Aorta (tissue), 5 donors: ENCODE results near the gene TBC1D22A. TPM values are rescaled to one million over a fixed set of nuclear protein-coding genes. Genes with fewer than 3 reads are reported as not detected.

Experiments
- ATAC-seq: fragments of 200-7000 bp; cut with Tn5 transposase; one replicate; pipeline ENCODE4 v1.9.1; 2022; ENCODE audit warnings: moderate library complexity; ENCODE audit not compliant: low FRiP score
- DNase-seq, 2 donors: peaks; one replicate each; pipeline ENCODE4 v3.0.0-alpha.2; 2020
- H3K27ac ChIP-seq, 2 donors: one replicate each; pipeline ENCODE4 v1.5.1; 2013; ENCODE audit warnings: low read length in 2 of 2, mild to moderate bottlenecking in 2 of 2, moderate library complexity in 2 of 2, control low read depth in 1 of 2, inconsistent platforms in 1 of 2, low read depth in 1 of 2
- H3K27me3 ChIP-seq, 2 donors: one replicate each; pipeline ENCODE4 v1.6.1; 2013; ENCODE audit warnings: control low read depth in 1 of 2, low read length in 1 of 2, mild to moderate bottlenecking in 1 of 2, moderate library complexity in 1 of 2; ENCODE audit not compliant: insufficient read depth in 2 of 2, control insufficient read depth in 1 of 2
- H3K36me3 ChIP-seq, 2 donors: one replicate each; pipeline ENCODE4 v1.6.1; 2013; ENCODE audit warnings: control low read depth in 1 of 2, low read length in 1 of 2, mild to moderate bottlenecking in 1 of 2; ENCODE audit not compliant: insufficient read depth in 2 of 2, control insufficient read depth in 1 of 2
- H3K4me1 ChIP-seq, 2 donors: one replicate each; pipeline ENCODE4 v1.6.1; 2013; ENCODE audit warnings: low read length in 2 of 2, control low read depth in 1 of 2, mild to moderate bottlenecking in 1 of 2, moderate library complexity in 1 of 2; ENCODE audit not compliant: insufficient read depth in 2 of 2, control insufficient read depth in 1 of 2
- H3K4me3 ChIP-seq, 2 donors: one replicate each; pipeline ENCODE4 v1.5.1; 2013; ENCODE audit warnings: low read length in 2 of 2, control low read depth in 1 of 2, mild to moderate bottlenecking in 1 of 2
- H3K9me3 ChIP-seq: one replicate; pipeline ENCODE4 v1.6.1; 2013; ENCODE audit warnings: mild to moderate bottlenecking, low read length; ENCODE audit not compliant: control insufficient read depth
- WGBS, 2 donors: extraction: QIAGEN DNeasy Blood & Tissue Kit; methylation state at CpG; one replicate each; pipeline ENCODE4 v1.1.7; 2013; 5-methylcytosine and 5-hydroxymethylcytosine counted together
- intact Hi-C, 2 donors: fragments of 100-400 bp; cut with DNase I; formaldehyde crosslinking; loops; one replicate each; pipeline versions ENCODE4 v1.14.2 to v1.15.0; 2022
- polyA plus RNA-seq, 2 donors: library from polyadenylated mRNA; stranded (reverse); fragments of 200-250 nt; gene quantifications; one replicate each; pipeline ENCODE4 v1.2.3, GENCODE V29; 2013
- total RNA-seq, 2 donors: library from RNA; stranded (reverse); fragmentation: NEBNext Ultra II Directional; extraction: Animal tissue kit (Norgen Biotek cat#: 25700); gene quantifications; one replicate each; pipeline ENCODE4 v1.2.1, GENCODE V29; 2021
- donor health status: healthy with polysubstance abuse.
- donor health status: Bipolar disorder and iron deficiency.
- donor health status: DM: no; HTN: no; CAD: no.
- donor health status: DM: no; HTN: no; CAD: no.
- donor health status: DM: yes; HTN: yes; CAD: no.

Gene TBC1D22A
- total and polyA plus RNA-seq, 4 donors, result 10.8 to 37.1 (median 17.9) TPM

DNA sequence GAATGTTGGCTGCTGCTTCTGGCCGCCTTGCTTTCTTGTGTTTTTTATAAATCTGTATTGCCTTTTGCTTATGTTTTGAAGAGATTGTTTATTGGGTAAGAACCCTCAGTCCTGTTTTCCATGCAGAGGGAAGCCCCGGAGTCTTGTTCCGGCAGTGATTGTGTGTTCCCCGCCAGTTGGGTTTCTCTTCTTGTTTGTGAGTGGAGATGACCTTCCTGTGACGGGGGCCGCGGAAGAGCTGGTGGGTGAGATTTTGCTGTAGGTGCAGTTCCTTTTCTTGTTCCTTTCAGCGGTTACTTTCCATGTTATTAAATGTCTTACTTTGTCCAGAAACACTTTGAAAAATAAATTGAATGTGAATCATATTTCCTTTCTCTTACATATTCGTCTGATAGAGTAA lies 8.3 kb downstream of the TBC1D22A start:
- intact Hi-C loops, result no loop called here
- 83 to 85% methylated on average over 9 of the region's 9 CpGs for WGBS, 2 donors

GRCh38 chr22:46773076-46773475 lies 10.6 kb downstream of the TBC1D22A start:
- no peak for ATAC-seq

More for the DNA sequence above, 8.3 kb downstream of the TBC1D22A start:
- peak; percentile 62 to 80 for DNase-seq
- Histone ChIP-seq H3K4me3 (no peak overlapping the region), H3K27ac (no peak overlapping the region), H3K9me3 (no peaks in the 10 kb centered on the region), H3K27me3 (no peaks in the 10 kb centered on the region), H3K36me3 (no peaks in the 10 kb centered on the region), H3K4me1 (no peaks in the 10 kb centered on the region)
- no peak for ATAC-seq

GRCh38 chr22:46774253-46774979 lies 12.0 kb downstream of the TBC1D22A start:
- no peaks in the 10 kb centered on the region for H3K9me3 ChIP-seq
- H3K36me3 ChIP-seq, result no peaks in the 10 kb centered on the region
- intact Hi-C loops, result no loop called here
- no peak overlapping the region for H3K27ac ChIP-seq
- DNase-seq (peak; percentile 64 to 77), ATAC-seq (no peak)
- no peaks in the 10 kb centered on the region for H3K4me1 ChIP-seq
- H3K27me3 ChIP-seq, result no peaks in the 10 kb centered on the region
- H3K4me3 ChIP-seq, result no peak overlapping the region
- WGBS, 2 donors, result 91 to 92% methylated on average over 24 of the region's 24 CpGs

More at GRCh38 chr22:46773076-46773475, 10.6 kb downstream of the TBC1D22A start:
- Histone ChIP-seq H3K4me1 (no peaks in the 10 kb centered on the region), H3K36me3 (no peaks in the 10 kb centered on the region), H3K27ac (no peak overlapping the region), H3K4me3 (no peak overlapping the region), H3K27me3 (no peaks in the 10 kb centered on the region), H3K9me3 (no peaks in the 10 kb centered on the region)
- peak in 1 of 2 donors; percentile 55 for DNase-seq
- WGBS, 2 donors, result 91 to 93% methylated on average over 10 of the region's 10 CpGs
- intact Hi-C loops, result no loop called here

DNA sequence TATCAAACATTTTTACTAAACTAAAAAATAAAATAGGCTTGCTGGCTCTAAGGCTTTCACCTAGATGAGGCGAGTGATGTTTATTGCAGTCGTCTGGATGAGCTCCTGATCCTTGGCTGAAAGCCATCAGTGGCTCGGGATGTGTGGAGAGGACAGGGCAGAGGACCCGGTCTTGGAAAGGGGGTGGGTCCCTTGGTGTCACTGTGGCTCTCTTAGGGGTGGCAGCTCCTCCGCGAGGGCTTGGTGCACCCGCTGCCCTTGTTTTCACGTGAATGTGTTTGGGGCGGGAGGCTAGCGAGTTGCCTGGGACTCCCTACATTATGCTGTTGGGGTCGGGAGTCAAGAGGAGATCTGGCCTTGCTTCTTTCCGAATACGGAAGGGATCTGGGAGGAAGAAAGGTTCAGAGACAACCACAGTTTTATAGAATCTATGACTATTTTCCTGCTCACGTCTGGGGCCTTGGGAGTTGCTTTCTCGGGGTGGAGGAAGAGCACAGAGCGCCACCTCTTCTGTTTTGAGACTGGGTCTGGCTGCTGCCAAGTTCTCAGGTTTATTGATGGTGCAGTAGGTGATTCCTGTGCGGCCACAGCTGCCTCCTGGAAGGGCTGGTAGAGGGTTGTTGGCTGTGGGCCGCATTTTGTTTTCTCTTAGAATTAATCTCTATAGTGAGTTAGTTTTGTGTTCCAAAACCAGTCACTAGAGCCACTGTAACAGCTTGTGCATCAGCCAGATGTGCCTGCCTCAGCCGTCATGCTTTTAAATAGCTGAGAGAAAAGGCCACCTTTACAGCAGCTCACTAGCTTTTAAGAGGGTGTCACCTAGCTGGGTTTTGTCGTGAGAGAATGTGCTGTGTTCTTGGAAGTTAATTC lies 12.8 kb downstream of the TBC1D22A start:
- no peaks in the 10 kb centered on the region for H3K36me3 ChIP-seq
- peak in 1 of 2 donors; percentile 63 for DNase-seq
- no peaks in the 10 kb centered on the region for H3K27me3 ChIP-seq
- H3K4me3 ChIP-seq, result no peak overlapping the region
- ATAC-seq, result no peak
- WGBS, 2 donors, result 87 to 89% methylated on average over 20 of the region's 20 CpGs
- H3K4me1 ChIP-seq, result no peaks in the 10 kb centered on the region
- no peaks in the 10 kb centered on the region for H3K9me3 ChIP-seq
- intact Hi-C loops, result no loop called here
- H3K27ac ChIP-seq, result no peak overlapping the region

GRCh38 chr22:46775850-46776826 lies 13.7 kb downstream of the TBC1D22A start:
- peak in 1 of 2 donors; percentile 62 for DNase-seq
- H3K4me3 ChIP-seq, result no peak overlapping the region
- no peak overlapping the region for H3K27ac ChIP-seq
- H3K36me3 ChIP-seq, result no peaks in the 10 kb centered on the region
- H3K27me3 ChIP-seq, result no peaks in the 10 kb centered on the region
- intact Hi-C loops, result no loop called here
- no peaks in the 10 kb centered on the region for H3K9me3 ChIP-seq
- WGBS, 2 donors, result 88 to 92% methylated on average over 22 of the region's 22 CpGs
- no peaks in the 10 kb centered on the region for H3K4me1 ChIP-seq
- no peak for ATAC-seq

- DNase-seq, result peak in 1 of 2 donors; percentile 47
- intact Hi-C loops, result no loop called here
- no peaks in the 10 kb centered on the region for H3K4me1 ChIP-seq
- ATAC-seq, result no peak
- H3K36me3 ChIP-seq, result no peaks in the 10 kb centered on the region
- H3K9me3 ChIP-seq, result no peaks in the 10 kb centered on the region
- H3K4me3 ChIP-seq, result no peak overlapping the region
- no peak overlapping the region for H3K27ac ChIP-seq
- no peaks in the 10 kb centered on the region for H3K27me3 ChIP-seq
- 69 to 74% methylated on average over 18 of the region's 18 CpGs for WGBS, 2 donors
Measured at GRCh38 chr22:46776876-46777608, 14.6 kb downstream of the TBC1D22A start.

DNA sequence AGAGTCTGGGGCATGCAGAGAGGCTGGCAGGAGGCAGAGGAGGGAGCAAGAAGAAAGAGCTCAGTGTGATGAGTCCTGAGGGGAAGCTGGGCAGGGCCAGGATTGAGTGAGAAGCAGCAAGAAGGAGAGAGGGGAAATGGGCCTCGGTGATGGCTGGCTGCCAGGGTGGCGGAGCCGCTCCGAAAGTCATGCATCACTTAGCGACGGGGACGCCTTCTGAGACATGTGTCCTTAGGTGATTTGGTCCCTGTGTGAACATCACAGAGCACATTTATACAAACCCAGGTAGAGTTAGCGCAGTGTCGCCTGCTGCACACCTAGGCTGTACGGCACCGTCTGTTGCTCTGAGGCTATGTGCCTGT lies 15.1 kb downstream of the TBC1D22A start:
- WGBS, 2 donors, result 52 to 67% methylated on average over 11 of the region's 11 CpGs
- DNase-seq (peak; percentile 76 to 78), ATAC-seq (no peak)
- Histone ChIP-seq H3K36me3 (no peaks in the 10 kb centered on the region), H3K27me3 (no peaks in the 10 kb centered on the region), H3K4me3 (no peak overlapping the region), H3K9me3 (no peaks in the 10 kb centered on the region), H3K27ac (no peak overlapping the region), H3K4me1 (no peaks in the 10 kb centered on the region)
- intact Hi-C loops, result no loop called here

- intact Hi-C loops, result no loop called here
- no peaks in the 10 kb centered on the region for H3K36me3 ChIP-seq
- H3K27ac ChIP-seq, result no peak overlapping the region
- H3K27me3 ChIP-seq, result no peaks in the 10 kb centered on the region
- H3K4me1 ChIP-seq, result no peaks in the 10 kb centered on the region
- WGBS, 2 donors, result 97 to 99% methylated on average over 4 of the region's 4 CpGs
- DNase-seq, result no peak
- H3K4me3 ChIP-seq, result no peak overlapping the region
- no peak for ATAC-seq
- no peaks in the 10 kb centered on the region for H3K9me3 ChIP-seq
Measured at GRCh38 chr22:46779023-46779422, 16.6 kb downstream of the TBC1D22A start.
